ENCODE measurements around the gene TBC1D8.

TBC1D8 gene

GRCh38 chr2:101089942-101090799, 61.0 kb downstream of the TBC1D8 start:
- Histone ChIP-seq H3K27me3 (ENCODE audit: insufficient read depth, poor library complexity, severe bottlenecking) (no peaks in the 10 kb centered on the region), H3K27ac (ENCODE audit: poor library complexity, severe bottlenecking) (no peak overlapping the region), H3K36me3 (ENCODE audit: low read depth) (peaks cover 20% of the 10 kb centered on the region; the same call in 1 of the 2 replicates), H3K4me3 (ENCODE audit: severe bottlenecking) (no peak overlapping the region), H3K9me3 (ENCODE audit: severe bottlenecking) (no peaks in the 10 kb centered on the region), H3K4me1 (ENCODE audit: insufficient read depth, poor library complexity, severe bottlenecking) (no peaks in the 10 kb centered on the region)
- no peak for DNase-seq (ENCODE audit: low spot score)
- no peak; the same call in 2 of the 3 replicates for ATAC-seq (ENCODE audit: low read depth)
- TF ChIP-seq CTCF (IDR thresholded peaks at IDR 0.05; ENCODE audit: poor library complexity, severe bottlenecking), result no peak

GRCh38 chr2:101089419-101089818, 61.8 kb downstream of the TBC1D8 start:
- ATAC-seq (ENCODE audit: low read depth) (no peak), DNase-seq (ENCODE audit: low spot score) (no peak)
- Histone ChIP-seq H3K4me3 (ENCODE audit: severe bottlenecking) (no peak overlapping the region), H3K27me3 (ENCODE audit: insufficient read depth, poor library complexity, severe bottlenecking) (no peaks in the 10 kb centered on the region), H3K9me3 (ENCODE audit: severe bottlenecking) (no peaks in the 10 kb centered on the region), H3K4me1 (ENCODE audit: insufficient read depth, poor library complexity, severe bottlenecking) (no peaks in the 10 kb centered on the region), H3K27ac (ENCODE audit: poor library complexity, severe bottlenecking) (no peak overlapping the region), H3K36me3 (ENCODE audit: low read depth) (peaks cover 23% of the 10 kb centered on the region; the same call in 1 of the 2 replicates)
- no peak for TF ChIP-seq CTCF (IDR thresholded peaks at IDR 0.05; ENCODE audit: poor library complexity, severe bottlenecking)

- ATAC-seq (ENCODE audit: low read depth) (no peak), DNase-seq (ENCODE audit: low spot score) (no peak)
- peaks cover 20% of the 10 kb centered on the region; the same call in 1 of the 2 replicates for H3K36me3 ChIP-seq (ENCODE audit: low read depth)
- no peaks in the 10 kb centered on the region for H3K9me3 ChIP-seq (ENCODE audit: severe bottlenecking)
- TF ChIP-seq CTCF (IDR thresholded peaks at IDR 0.05; ENCODE audit: poor library complexity, severe bottlenecking), result no peak
- no peaks in the 10 kb centered on the region for H3K4me1 ChIP-seq (ENCODE audit: insufficient read depth, poor library complexity, severe bottlenecking)
- H3K27me3 ChIP-seq (ENCODE audit: insufficient read depth, poor library complexity, severe bottlenecking), result no peaks in the 10 kb centered on the region
- H3K4me3 ChIP-seq (ENCODE audit: severe bottlenecking), result no peak overlapping the region
- H3K27ac ChIP-seq (ENCODE audit: poor library complexity, severe bottlenecking), result no peak overlapping the region
Measured at GRCh38 chr2:101087638-101088037, 63.5 kb downstream of the TBC1D8 start.

GRCh38 chr2:101083613-101084012, 67.6 kb downstream of the TBC1D8 start:
- Histone ChIP-seq H3K27ac (ENCODE audit: poor library complexity, severe bottlenecking) (no peak overlapping the region), H3K36me3 (ENCODE audit: low read depth) (peaks cover 15% of the 10 kb centered on the region; the same call in 1 of the 2 replicates), H3K27me3 (ENCODE audit: insufficient read depth, poor library complexity, severe bottlenecking) (no peaks in the 10 kb centered on the region), H3K4me1 (ENCODE audit: insufficient read depth, poor library complexity, severe bottlenecking) (no peaks in the 10 kb centered on the region), H3K9me3 (ENCODE audit: severe bottlenecking) (no peaks in the 10 kb centered on the region), H3K4me3 (ENCODE audit: severe bottlenecking) (no peak overlapping the region)
- DNase-seq (ENCODE audit: low spot score) (no peak), ATAC-seq (ENCODE audit: low read depth) (no peak)
- TF ChIP-seq CTCF (IDR thresholded peaks at IDR 0.05; ENCODE audit: poor library complexity, severe bottlenecking), result no peak

GRCh38 chr2:101082998-101083397, 68.2 kb downstream of the TBC1D8 start:
- no peak for TF ChIP-seq CTCF (IDR thresholded peaks at IDR 0.05; ENCODE audit: poor library complexity, severe bottlenecking)
- H3K36me3 ChIP-seq (ENCODE audit: low read depth), result peaks cover 14% of the 10 kb centered on the region; the same call in 1 of the 2 replicates
- no peaks in the 10 kb centered on the region for H3K9me3 ChIP-seq (ENCODE audit: severe bottlenecking)
- no peaks in the 10 kb centered on the region for H3K4me1 ChIP-seq (ENCODE audit: insufficient read depth, poor library complexity, severe bottlenecking)
- DNase-seq (ENCODE audit: low spot score) (no peak), ATAC-seq (ENCODE audit: low read depth) (no peak)
- H3K27me3 ChIP-seq (ENCODE audit: insufficient read depth, poor library complexity, severe bottlenecking), result no peaks in the 10 kb centered on the region
- no peak overlapping the region for H3K4me3 ChIP-seq (ENCODE audit: severe bottlenecking)
- H3K27ac ChIP-seq (ENCODE audit: poor library complexity, severe bottlenecking), result no peak overlapping the region

Measured in RWPE2 (cell line).